Measurements from ENCODE around the gene ARAP2.

GRCh38 chr4:36138220-36138619, 106.1 kb downstream of the ARAP2 start:
- no peak for TF ChIP-seq REST (IDR thresholded peaks at IDR 0.05; ENCODE audit: unreplicated experiment)
- TF ChIP-seq EZH2 (IDR thresholded peaks at IDR 0.05; ENCODE audit: low read depth, unreplicated experiment): no peak

Data from GM23338 (cell line).